HT-29 (cell line): Measurements from ENCODE around the gene ESPN. TPM values are rescaled to one million over a fixed set of nuclear protein-coding genes. Genes with fewer than 3 reads are reported as not detected.

ENCODE experiments used
- DNase-seq: peaks from one replicate; pipeline ENCODE4 v3.0.0-alpha.2; 2015; ENCODE audit warnings: low spot score
- total RNA-seq: library from RNA; depleted of rRNA; stranded (reverse); fragments of >200 nt; shearing (Covaris generic); gene quantifications from 2 replicates; pipeline ENCODE4 v1.2.3, GENCODE V29; 2014

Gene ESPN
- total RNA-seq, 1 experiment from 2014 or later: 5.2 TPM

DNA sequence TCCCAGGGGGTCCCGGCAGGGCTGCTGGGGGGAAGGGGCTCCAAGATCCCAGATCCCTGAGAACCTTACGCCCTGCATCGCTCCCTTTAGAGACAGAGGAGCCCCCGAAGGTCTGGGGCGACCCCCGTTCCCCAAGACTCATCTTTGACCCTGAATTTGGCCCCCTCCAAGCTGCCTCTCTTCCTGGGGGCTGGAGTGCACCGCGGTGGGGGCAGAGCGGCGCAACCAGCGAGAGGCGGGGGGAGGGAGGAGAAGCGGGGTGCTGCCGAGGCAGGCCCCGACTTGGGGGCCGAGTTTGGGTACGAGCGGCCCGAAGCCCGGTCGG is 72.3 kb downstream of the ESPN start:
- DNase-seq: no peak

DNA sequence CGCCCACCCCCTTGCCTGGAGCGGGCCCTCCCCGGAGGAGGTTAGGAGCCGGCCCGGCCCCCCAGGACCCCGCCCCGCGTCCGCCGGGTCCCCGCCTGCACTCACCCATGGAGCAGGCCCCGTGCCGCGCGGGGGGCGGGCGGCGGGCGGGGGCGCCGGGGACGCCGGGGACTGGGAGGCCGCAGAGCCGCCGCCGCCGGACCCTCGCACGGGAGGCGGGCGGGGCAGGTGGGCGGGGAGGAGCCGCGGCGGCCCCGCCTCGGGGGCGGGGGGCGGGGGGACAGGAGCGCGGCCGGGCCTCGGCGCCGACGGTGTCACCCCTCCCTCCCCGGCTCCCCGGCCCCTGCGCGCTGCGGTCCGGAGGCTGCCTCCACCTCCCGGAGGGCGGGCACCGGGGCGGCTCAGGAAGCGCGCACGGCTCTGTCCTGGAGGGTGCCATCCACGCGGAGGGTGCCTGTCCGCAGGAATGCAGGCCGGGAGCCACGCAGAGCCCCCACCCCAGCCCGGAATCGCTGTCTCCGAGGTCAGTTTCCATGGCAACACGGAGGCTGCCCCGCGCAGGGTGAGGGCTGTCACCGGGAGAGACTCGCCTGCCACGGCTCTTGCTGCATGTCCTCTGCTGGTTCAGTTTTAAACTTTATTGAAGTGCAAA is 72.8 kb downstream of the ESPN start:
- DNase-seq: no peak

GRCh38 chr1:6497867-6498575 is 73.4 kb downstream of the ESPN start:
- no peak for DNase-seq

GRCh38 chr1:6498576-6499111 is 74.1 kb downstream of the ESPN start:
- DNase-seq: no peak

DNA sequence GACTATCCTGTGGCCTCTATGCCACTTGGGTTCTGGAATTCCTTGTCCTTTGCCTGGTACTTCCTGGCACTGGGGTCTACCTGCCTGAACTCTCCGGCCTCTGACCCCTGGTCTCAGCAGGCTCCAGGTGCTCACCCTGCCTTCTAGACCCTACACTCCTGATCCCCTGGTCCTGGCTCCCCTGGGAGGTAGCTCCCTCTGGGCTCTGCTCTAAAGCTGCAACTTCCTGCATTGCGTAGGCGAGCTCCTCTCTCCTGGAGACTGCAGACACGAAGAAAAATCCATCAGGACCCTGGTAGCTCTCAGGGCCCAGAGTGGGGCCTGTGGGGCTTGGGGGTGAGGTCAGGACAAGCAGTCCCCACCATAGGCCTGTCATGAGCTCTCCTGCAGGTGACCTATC is 74.7 kb downstream of the ESPN start:
- DNase-seq: no peak

- no peak for DNase-seq
Measured at GRCh38 chr1:6500544-6501278, 76.1 kb downstream of the ESPN start.

- no peak for DNase-seq
Measured at GRCh38 chr1:6501279-6501813, 76.8 kb downstream of the ESPN start.

DNA sequence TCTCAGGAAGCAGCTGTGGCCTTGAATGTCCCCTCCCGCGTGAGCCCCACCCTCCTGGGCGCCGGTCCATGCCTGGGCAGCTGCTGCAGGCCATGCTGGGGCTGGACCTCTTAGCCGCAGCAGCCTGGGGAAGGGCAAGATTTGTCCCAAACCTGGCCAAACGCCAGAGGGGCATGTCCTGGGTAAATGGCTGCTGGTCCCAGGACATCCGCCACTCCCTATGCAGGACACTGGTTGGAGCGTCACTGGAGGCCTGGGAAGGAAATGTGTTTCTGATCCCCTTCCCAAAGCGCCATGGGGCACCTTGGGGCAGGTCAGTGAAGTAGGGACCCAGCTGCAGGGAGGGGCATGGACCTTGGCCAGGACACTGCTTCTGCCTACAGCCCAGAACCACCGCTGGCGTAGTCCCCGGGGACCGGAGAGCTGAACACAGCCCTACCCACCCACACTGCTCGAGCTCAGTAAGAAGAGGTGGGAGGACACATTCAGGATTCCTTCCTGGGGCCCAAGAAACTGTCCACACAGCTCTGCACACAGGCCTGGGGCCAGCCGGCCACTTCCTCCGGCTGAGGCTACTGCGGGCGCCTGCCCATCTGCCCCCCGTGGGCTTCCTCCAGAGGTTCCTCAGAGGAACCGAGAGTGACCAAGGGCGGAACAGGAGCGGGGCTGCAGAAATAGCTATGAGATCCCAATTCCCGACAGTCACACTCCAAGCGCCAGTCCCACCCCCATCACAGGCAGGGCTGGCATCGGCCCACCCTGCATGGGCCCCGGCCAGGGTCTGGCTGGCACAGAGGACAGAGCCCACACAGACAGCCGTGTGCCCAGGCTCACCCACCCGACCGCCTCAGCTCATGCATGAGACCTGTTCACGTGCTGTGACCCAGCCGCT is 77.7 kb downstream of the ESPN start:
- no peak for DNase-seq

DNA sequence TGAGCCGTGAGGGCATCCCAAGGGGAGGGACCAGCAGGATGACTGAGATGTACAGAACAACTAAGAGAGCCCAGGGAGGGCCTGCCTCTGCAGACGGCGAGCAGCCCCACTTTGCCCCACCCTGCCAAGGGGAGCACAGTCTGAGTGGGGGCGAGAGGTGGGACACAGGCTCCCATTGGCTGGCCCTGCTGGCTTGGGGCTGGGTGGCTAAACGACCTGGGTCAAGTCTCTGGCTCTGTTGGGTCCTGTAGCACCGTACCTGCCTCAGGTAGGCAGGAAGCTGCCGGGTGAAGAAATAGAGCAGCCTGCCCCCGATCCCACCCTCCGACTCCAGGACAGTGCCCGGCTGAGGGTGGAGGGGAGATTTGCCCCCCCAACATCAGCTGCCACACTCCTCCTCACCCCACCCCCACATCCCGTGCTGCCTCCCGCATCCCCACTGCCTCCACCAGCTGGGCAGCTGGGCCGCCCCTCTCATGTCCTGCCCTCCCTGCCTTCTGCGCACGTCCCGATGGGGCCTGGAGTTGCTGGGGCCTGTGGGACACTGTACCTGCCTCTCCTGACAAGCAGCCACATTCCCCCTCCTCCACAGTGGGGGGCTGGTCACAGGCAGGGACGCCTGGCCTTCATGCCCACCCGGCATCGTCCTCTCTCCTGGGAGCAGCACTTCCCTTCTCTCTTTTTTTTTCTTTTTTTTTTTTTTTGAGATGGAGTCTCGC is 79.5 kb downstream of the ESPN start:
- no peak for DNase-seq

DNA sequence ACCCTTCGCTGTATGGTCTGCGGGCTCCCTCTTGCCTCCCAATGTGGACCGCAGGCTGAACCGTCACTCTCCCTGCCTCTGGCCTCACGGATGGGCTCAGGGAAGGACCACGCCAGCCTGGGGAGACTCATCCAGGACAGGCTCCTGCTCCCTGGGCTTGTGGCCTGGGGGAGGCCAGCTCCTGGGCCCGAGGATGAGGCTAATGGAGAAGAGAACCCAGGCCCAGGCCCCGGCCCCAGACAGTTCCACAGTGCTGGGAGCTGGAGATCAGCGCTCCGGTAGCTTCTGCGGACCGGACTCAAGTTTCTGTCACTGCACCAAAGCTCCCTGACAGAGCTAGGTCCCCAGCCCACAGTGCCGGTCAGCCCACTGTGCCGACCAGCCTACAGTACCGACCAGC is 80.3 kb downstream of the ESPN start:
- no peak for DNase-seq

DNA sequence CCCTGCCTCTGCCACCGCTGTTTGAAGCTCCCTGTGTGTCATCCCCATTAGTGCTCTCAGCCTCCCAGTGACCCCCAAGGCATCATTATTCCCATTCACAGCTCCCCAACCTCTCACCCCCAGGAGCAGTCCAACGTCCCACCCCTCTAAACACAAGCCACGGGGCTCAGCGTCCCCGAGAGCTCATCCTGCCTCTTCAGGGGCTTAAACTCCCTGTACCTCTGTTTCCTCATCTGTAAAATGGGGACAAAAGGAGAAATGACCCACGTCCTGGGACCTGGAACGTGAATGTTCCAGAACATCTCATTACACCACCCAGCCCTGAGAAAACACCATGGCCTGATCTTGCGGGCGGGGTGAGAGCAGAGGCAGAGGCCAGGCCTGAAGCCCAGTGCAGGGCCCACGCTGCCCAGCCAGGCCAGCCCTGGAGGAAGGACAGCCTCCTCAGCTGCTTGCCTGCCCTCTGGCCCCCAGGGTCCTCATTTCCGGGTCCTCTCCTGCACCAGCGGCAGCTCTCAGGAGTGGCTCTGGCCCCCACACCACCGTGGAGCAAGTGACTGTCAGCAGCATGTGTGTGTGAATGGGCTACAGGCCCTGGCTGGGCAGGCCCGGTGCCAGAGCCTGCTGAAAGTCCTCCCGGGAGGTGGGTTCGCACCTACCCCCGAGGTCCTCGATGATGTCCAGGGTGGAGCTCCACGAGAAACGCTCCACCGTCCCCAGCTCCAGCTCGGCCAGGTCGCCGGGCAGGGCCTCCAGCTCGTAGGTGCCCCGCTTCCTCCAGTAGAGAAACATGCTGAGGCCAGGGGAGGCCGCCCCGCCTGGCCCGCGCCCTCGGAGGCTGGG is 81.0 kb downstream of the ESPN start:
- DNase-seq: no peak

DNA sequence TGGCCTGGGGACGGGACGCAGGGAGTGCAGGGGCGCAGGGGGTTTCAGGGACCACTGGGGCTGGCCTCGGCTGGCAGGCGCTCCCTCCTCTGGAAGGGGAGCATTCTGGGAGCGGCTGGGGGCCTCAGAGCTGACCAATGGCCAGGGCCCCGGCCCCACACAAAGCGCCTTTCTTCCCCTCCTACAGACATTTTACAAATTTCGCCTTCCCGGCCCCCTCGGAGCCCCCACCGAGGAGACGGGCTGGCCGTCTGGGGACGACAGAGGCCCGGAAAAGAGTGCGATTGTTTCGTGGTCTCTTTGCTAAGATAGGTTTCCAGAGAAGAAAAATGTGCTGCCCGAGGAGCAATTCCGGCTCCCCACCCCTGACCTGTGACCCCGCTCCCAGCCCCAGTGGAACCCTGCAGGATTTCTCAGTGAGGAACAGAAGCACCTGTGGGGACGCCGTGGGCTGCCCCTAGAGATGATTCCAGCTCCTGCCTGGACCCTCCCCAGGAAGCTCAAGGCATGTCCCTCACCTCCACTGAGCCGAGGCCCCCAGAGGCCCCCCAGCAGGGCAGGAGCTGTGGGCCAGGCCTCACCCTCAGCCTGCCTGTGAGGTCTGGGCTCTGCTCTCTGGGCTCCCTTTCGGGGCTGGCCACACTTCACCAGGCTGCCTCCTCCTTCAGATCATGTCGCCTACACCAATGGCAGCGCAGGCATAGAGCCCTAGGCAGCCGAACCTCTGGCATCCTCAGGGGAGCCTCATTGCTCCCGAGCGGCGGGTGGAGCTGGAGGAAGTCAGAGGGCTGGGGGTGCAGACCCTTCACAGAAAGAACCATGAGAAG is 81.8 kb downstream of the ESPN start:
- DNase-seq: no peak

DNA sequence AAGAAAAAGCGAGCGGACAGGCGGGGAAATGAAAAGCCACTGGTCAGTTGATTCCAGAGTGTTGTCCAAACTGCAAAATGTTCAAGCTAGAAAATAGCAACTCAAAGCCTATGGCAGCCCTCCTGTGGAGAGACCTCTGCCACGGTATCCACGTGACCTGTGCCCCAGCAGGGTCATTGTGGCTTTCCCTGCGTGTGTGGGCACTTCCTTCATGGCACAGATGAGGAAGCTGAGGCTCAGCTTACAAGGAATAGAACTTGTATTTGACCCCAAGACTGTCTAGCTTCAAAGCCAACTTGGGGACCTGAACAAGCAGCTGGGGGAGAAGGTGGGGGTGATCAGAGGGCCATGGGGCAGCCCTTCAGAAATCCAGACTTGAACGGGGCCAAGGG is 82.5 kb downstream of the ESPN start:
- DNase-seq: no peak

GRCh38 chr1:6507461-6507911 is 82.9 kb downstream of the ESPN start:
- DNase-seq: no peak

DNA sequence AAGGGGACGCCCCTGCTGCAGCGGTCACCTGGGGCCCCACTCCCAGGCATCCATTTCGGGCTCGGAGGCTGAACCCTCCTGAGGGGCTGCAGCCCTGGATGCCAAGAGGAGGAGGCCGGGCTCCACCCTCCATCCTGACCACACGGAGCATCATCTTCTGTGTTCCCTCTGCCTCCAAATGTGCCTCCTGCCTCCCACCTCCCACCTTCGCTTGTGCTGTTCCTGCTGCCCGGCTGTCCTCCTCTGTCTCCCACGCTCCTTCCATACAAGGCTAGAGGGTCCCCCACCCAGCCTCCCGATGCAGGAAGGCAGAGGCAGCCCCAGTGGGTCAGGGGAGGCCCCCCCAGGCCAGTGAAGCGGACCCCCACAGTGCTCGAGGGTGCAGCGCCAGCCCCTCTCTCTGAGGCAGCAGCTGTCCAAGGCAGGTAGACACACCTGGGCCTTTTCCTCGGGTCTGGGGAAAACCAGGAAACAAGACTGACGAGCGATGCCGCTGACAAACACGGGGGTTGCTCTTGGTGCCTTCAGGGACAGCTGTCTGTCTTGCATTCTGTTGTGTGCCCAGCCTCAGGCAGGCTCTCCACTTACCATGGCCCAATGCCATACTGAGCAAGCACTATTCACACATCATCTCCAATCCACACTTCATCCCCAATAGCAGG is 83.7 kb downstream of the ESPN start:
- DNase-seq: no peak

GRCh38 chr1:6508816-6509189 is 84.2 kb downstream of the ESPN start:
- DNase-seq: no peak

- no peak for DNase-seq
Measured at GRCh38 chr1:6509220-6509918, 84.8 kb downstream of the ESPN start.

DNA sequence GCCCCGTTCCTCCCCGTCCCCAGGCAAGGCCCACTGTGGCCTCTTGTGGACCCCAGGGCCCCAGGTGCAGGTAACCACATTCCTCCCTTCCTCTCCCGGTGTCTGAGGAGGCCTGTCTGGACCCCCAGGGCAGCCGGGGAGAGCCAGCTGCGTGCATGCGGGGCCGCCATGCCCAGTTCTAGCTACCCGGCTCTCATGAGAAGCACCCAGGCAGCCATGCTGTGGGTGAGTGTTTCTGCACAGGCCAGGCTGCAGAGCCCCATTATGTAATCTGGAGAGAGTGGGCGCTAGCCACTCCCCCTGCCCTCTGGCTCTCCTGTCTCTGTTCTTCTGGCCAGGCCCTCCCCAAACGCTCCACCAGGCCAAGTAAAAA is 85.3 kb downstream of the ESPN start:
- DNase-seq: no peak
